ENCODE data around the gene AMDHD1.

The AMDHD1 gene

DNA sequence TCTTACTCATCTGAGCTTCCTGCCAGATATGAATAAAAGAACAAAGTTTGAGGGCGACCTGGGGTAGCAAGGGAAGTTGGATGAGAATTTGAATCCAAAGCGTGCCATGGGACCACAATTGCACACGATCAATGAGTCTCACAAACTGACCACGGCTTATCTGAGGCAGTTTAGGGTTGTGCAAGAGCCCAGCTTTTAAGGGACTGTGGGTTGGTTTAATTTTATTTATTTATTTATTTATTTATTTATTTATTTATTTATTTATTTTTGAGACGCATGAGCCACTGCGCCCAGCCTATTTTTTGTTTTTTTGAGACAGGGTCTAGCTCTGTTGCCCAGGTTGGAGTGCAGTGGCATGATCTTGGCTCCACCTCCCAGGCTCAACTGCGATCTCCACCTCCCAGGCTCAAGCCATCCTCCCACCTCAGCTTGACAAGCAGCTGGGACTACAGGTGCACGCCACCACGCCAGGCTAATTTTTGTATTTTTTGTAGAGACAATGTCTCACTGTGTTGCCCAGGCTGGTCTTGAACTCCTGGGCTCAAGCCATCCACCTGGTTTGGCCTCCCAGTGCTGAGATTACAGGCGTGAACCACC is 1.1 kb downstream of the AMDHD1 start:
- Histone ChIP-seq H3K4me1 (ENCODE audit: control insufficient read depth, insufficient read depth, low read length) (peaks cover 3% of the 10 kb centered on the region; the same call in 1 of the 2 replicates), H3K9me3 (ENCODE audit: control insufficient read depth, insufficient read depth, low read depth, low read length) (no peaks in the 10 kb centered on the region), H3K27ac (ENCODE audit: extremely low read depth, low read depth, low read length) (no peak overlapping the region), H3K36me3 (ENCODE audit: control insufficient read depth in 2 of 2, insufficient read depth in 1 of 2, low read length in 2 of 2) (no peaks in the 10 kb centered on the region), H3K4me3 (ENCODE audit: low read depth, low read length) (no peak overlapping the region)
- CTCF ChIA-PET = interaction anchor here (0.7 to 2.9 kb wide), 4 partner anchors 11 to 1556 kb away, joined by 3 to 17 read pairs (median 7); no protein-coding TSS in a partner anchor
- POLR2A ChIA-PET = interaction anchor here (1.7 kb wide), 1 partner anchor 7 kb away, joined by 4 read pairs; no protein-coding TSS in a partner anchor
- no peak for TF ChIP-seq ZNF362 (tag by site-specific recombination; IDR thresholded peaks at IDR 0.05)
- no peak for TF ChIP-seq ZNF747 (tag by site-specific recombination; IDR thresholded peaks at IDR 0.05)
- peak; percentile 86 for TF ChIP-seq ZNF558 (tag by site-specific recombination; IDR thresholded peaks at IDR 0.05)
- peak; percentile 90; the same call in 1 of the 2 replicates for TF ChIP-seq ZNF292 (tag by site-specific recombination; IDR thresholded peaks at IDR 0.05; ENCODE audit: borderline replicate concordance, low read depth)
- no peak for TF ChIP-seq ZBTB7A (tag by site-specific recombination; IDR thresholded peaks at IDR 0.05; ENCODE audit: low read depth)
- TF ChIP-seq, protein P1, sequence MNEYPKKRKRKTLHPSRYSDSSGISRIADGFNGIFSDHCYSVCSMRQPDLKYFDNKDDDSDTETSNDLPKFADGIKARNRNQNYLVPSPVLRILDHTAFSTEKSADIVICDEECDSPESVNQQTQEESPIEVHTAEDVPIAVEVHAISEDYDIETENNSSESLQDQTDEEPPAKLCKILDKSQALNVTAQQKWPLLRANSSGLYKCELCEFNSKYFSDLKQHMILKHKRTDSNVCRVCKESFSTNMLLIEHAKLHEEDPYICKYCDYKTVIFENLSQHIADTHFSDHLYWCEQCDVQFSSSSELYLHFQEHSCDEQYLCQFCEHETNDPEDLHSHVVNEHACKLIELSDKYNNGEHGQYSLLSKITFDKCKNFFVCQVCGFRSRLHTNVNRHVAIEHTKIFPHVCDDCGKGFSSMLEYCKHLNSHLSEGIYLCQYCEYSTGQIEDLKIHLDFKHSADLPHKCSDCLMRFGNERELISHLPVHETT (tag by site-specific recombination; IDR thresholded peaks at IDR 0.05) = 0 out of 2 replicates have a peak, but pooled peaks have one; percentile 46
- TF ChIP-seq ZNF37A (tag by site-specific recombination; IDR thresholded peaks at IDR 0.05) = no peak
- TF ChIP-seq MZF1 (tag by site-specific recombination; IDR thresholded peaks at IDR 0.05; ENCODE audit: borderline replicate concordance) = peak; percentile 47; the same call in 1 of the 2 replicates
- peak; percentile 43 for TF ChIP-seq ZNF654 (tag by site-specific recombination; IDR thresholded peaks at IDR 0.05; ENCODE audit: low read depth)
- no peak for TF ChIP-seq TCF7L2 (IDR thresholded peaks at IDR 0.05; ENCODE audit: borderline replicate concordance, low read depth, low read length)
- no peak for TF ChIP-seq ZNF561 (tag by site-specific recombination; IDR thresholded peaks at IDR 0.05; ENCODE audit: borderline replicate concordance)
- TF ChIP-seq, protein P2, sequence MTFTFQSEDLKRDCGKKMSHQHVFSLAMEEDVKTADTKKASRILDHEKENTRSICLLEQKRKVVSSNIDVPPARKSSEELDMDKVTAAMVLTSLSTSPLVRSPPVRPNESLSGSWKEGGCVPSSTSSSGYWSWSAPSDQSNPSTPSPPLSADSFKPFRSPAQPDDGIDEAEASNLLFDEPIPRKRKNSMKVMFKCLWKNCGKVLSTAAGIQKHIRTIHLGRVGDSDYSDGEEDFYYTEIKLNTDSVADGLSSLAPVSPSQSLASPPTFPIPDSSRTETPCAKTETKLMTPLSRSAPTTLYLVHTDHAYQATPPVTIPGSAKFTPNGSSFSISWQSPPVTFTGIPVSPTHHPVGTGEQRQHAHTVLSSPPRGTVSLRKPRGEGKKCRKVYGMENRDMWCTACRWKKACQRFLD (tag by site-specific recombination; IDR thresholded peaks at IDR 0.05) = no peak
- peak; percentile 55; the same call in 1 of the 2 replicates for TF ChIP-seq ZNF501 (tag by site-specific recombination; IDR thresholded peaks at IDR 0.05)
- peak; percentile 34; the same call in 1 of the 2 replicates for TF ChIP-seq MYNN (tag by site-specific recombination; IDR thresholded peaks at IDR 0.05; ENCODE audit: borderline replicate concordance)
- no peak for TF ChIP-seq ZNF184 (tag by site-specific recombination; IDR thresholded peaks at IDR 0.05)
- TF ChIP-seq ZNF510 (tag by site-specific recombination; IDR thresholded peaks at IDR 0.05; ENCODE audit: insufficient replicate concordance) = peak; percentile 81
- TF ChIP-seq ZNF660 (tag by site-specific recombination; IDR thresholded peaks at IDR 0.05) = no peak
- peak; percentile 81 for TF ChIP-seq ZNF623 (tag by site-specific recombination; IDR thresholded peaks at IDR 0.05)
- no peak for TF ChIP-seq ZNF544 (tag by site-specific recombination; IDR thresholded peaks at IDR 0.05)
- peak; percentile 60; the same call in 1 of the 2 replicates for TF ChIP-seq ZNF202 (tag by site-specific recombination; IDR thresholded peaks at IDR 0.05; ENCODE audit: borderline replicate concordance)
- TF ChIP-seq ZXDB (tag by site-specific recombination; IDR thresholded peaks at IDR 0.05) = peak; percentile 75
- peak; percentile 69 for TF ChIP-seq ZNF560 (tag by site-specific recombination; IDR thresholded peaks at IDR 0.05; ENCODE audit: borderline replicate concordance)
- no peak for TF ChIP-seq ZSCAN18 (tag by site-specific recombination; IDR thresholded peaks at IDR 0.05)
- 0 out of 2 replicates have a peak, but pooled peaks have one; percentile 82 for TF ChIP-seq ZBTB1 (tag by site-specific recombination; IDR thresholded peaks at IDR 0.05)
- peak; percentile 86; the same call in 1 of the 2 replicates for TF ChIP-seq ZNF140 (tag by site-specific recombination; IDR thresholded peaks at IDR 0.05)
- peak; percentile 90 for TF ChIP-seq ZNF433 (tag by site-specific recombination; IDR thresholded peaks at IDR 0.05; ENCODE audit: low read depth)
- TF ChIP-seq ZNF266 (tag by site-specific recombination; IDR thresholded peaks at IDR 0.05; ENCODE audit: low read depth) = peak; percentile 82
- no peak for TF ChIP-seq ZNF521 (tag by site-specific recombination; IDR thresholded peaks at IDR 0.05)
- TF ChIP-seq ZSCAN16 (tag by site-specific recombination; IDR thresholded peaks at IDR 0.05) = no peak
- TF ChIP-seq, protein P3, sequence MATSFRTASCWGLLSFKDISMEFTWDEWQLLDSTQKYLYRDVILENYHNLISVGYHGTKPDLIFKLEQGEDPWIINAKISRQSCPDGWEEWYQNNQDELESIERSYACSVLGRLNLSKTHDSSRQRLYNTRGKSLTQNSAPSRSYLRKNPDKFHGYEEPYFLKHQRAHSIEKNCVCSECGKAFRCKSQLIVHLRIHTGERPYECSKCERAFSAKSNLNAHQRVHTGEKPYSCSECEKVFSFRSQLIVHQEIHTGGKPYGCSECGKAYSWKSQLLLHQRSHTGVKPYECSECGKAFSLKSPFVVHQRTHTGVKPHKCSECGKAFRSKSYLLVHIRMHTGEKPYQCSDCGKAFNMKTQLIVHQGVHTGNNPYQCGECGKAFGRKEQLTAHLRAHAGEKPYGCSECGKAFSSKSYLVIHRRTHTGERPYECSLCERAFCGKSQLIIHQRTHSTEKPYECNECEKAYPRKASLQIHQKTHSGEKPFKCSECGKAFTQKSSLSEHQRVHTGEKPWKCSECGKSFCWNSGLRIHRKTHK (tag by site-specific recombination; IDR thresholded peaks at IDR 0.05) = no peak
- TF ChIP-seq ZNF555 (tag by site-specific recombination; conservative IDR thresholded peaks at IDR 0.05) = peak; percentile 89
- peak; percentile 57; the same call in 1 of the 2 replicates for TF ChIP-seq RBAK (tag by site-specific recombination; IDR thresholded peaks at IDR 0.05)
- no peak for TF ChIP-seq GLIS2 (tag by site-specific recombination; IDR thresholded peaks at IDR 0.05)

Measured in HEK293 (cell line).